Measurements from ENCODE around the gene TFF1.

Gene TFF1

DNA sequence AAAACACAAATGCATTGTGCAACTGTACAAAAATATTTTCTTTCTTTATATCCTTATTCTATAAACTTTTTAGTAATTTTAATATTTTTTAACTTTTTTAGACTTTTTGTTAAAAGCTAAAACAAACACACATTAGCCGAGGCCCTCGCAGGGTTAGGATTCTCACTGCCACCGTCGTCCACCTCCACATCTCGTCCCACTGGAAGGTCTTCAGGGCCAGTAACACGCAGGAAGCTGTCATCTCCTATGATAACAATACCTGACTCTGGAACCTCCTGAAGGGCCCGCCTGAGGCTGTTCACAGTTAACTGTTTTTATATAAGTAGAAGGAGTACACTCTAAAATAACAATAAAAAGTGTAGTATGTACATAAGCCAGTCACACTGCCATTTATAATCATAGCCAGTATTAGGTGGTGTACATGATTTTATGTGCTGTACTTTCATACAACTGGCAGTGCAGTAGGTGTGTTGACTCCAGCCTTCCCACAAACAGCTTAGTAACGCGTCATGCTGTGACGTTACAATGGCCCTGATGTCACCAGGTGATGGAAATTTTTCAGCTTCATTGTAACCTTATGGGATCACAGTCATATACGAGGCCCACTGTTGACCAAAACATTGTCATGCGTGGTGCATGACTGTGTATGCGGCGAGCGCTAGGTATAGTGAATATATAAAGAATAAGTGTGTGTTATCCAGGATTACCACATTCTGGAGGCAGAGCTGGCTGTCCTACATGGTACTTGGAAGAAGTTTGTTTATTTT lies 24.4 kb downstream of the TFF1 start:
- DNase-seq, result peak; percentile 12

GRCh38 chr21:42340187-42341050 lies 25.9 kb downstream of the TFF1 start:
- DNase-seq, result peak; percentile 18

- peak; percentile 22 for DNase-seq
These were observed 27.3 kb downstream of the TFF1 start for GRCh38 chr21:42338729-42339715.

DNA sequence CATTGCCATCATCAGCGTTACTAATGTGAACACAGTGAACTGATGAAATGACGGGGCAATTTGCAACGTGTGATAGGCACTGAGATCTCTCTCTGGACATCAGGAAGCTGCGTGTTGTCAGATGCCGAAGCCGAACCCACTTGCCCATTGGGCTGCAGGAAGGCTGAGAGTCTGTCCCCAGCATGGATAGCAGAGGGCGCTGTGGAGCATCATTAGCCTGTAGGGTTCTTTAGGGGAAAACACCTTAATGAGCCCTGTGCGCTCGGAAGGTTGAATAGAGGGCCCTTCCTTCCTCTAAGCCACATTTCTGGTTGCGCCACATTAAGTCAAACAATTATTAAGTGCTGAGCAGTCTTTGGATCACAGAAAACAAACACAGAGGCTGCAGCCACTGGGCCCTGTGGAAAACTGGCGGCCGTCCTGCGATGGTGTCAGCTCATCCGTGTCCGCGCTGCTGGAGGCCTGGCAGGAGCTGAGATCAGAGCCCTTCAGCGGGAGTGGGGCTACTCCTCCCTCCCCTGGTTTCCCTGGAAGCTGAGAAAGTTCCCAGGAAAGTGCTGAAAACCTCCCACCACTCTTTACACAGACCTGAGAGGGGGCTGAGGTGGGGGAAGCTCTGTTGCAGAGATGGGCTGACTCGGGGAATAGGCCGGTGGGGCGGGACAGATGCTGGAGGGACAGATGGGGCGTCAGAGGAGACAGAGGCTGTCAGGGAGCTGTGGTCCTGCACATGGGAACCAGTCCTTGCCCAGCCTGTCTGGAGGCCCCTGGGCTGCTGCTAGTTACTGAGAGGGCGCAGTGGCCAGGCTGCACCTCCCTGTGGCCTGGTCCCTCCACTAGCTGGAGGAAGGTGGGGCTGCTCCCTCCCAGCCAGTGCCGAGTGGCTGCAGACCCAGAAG lies 28.3 kb downstream of the TFF1 start:
- peak; percentile 88 for DNase-seq

DNA sequence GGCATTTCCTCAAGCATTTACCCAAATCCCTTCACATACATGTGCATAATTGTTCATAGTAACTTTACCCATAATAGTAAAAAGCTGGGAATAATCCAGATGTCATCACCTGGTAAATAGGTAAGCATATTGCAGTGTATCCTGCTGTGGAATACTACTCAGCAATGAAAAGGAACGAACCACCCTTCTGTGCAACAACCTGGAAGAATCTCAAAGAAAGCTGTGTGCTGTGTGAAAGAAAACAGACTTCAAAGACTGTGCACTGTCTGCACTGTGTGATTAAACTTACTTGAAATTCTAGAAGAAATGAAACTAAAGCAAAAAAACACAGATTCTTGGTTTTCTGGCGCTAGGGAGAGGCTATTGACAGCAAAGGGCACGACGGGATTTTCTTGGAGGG lies 29.1 kb downstream of the TFF1 start:
- peak; percentile 8 for DNase-seq

DNA sequence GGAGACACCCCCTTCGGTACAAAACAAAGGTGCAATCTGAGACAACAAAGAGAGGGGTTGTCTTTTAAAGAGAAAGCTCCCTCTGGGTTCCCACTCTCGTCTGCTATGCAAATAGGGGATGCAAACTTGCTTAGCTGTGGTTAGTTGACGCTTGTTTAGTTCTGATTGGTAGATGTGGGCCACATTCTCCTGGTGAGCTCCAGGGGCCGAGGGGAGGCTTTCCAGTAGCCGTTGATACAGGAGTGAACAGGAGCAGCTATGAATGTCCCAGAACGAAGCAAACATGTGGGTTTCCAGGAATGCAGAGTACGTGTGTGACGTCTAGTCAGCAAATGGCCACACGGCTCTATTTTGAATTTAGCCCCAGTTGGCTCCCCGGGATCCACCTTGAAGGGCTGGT lies 30.3 kb downstream of the TFF1 start:
- peak; percentile 6 for DNase-seq

- DNase-seq, result peak; percentile 4
These were observed 33.6 kb downstream of the TFF1 start for GRCh38 chr21:42332557-42333317.

DNA sequence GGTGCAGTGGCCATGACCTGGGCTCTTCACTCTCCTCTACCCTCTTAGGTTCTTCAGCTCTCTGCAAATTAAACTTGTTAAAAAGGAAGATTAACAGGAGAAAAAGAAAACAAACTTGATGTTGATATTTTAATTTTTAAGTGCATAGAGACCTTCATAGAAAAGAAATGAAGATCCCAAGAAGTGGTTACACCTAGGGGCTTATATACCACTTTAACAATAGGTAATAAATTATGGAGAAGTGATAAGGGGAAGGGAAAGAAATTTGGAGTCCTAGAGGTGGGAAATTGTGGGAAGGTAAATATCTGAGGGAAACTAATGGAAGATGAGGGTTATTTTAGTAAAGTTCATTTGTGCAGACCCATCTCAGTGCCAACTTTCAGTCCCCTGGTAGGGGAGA lies 34.7 kb downstream of the TFF1 start:
- DNase-seq, result no peak

DNA sequence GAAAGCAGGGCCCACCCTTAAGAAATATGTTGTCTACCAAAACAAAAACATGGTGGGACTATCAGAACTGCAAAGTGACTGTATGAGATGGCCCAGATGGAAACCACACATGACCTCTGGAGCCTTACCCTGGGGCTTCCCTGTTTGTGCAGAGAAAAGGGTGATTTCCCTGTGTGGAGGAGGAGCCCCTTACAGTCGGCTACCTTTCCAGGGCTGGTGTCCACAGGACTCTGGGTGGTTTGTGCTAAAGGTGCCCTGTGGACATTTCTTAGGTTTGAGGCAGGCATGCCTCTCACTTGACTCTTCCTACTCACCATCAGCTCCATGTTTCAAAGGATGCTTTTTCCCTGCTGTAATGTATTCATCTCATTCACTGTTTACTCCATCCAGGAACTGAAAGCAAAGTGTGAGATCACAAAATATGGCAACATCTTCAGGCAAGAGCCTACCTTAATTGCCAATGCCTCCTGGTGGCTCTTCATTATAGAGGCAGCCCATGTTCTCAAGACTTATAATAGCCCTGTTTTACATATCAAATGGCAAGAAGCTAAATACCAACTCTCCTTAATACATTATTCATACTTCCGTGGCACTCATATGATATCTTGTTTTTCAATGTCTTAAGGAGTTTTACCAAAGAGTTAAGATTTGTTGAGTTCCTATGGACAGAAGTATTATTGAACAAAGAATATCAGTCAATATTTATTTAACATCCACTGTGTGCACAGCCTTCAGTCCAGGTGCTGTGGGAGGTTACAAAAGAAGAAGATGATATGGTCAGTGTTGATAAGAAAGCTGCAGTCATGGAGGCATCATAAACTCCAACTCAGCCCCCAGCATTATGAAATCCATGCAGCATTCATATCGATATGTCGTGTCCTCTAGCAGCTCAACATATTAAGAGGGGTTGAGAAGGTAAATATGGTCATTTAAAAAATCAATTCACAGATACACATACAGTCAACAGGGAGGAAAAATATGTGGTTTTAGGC lies 35.7 kb downstream of the TFF1 start:
- DNase-seq, result no peak

- no peak for DNase-seq
These were observed 41.4 kb downstream of the TFF1 start for GRCh38 chr21:42324896-42325295.

GRCh38 chr21:42321845-42322244 lies 44.5 kb downstream of the TFF1 start:
- peak; percentile 17 for DNase-seq

DNA sequence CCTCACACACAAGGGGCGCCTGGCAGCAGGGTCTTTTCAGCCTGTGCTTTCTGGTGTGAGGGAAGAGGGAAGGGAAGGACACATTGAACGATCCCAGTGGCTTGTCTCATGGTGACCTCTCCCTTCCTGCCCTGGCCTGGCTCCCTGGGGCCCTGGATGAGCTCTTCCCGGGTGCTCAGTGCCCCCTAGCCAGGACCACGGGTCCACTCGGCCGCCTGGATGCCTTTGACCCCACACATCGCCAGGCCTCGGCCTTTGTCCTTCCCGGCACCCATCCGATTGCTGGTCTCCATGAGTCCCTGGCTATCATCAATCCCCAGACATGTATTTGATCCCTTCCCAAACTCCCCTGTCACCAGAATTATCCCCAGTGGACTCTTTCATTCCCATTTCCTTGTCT lies 45.1 kb downstream of the TFF1 start:
- no peak for DNase-seq

GRCh38 chr21:42320791-42321190 lies 45.5 kb downstream of the TFF1 start:
- no peak for DNase-seq

GRCh38 chr21:42319851-42320572 lies 46.3 kb downstream of the TFF1 start:
- DNase-seq, result peak; percentile 15

GRCh38 chr21:42319376-42319775 lies 47.0 kb downstream of the TFF1 start:
- no peak for DNase-seq

- peak; percentile 18 for DNase-seq
These were observed 48.2 kb downstream of the TFF1 start for GRCh38 chr21:42317826-42318746.

- peak; percentile 3 for DNase-seq
These were observed 49.0 kb downstream of the TFF1 start for GRCh38 chr21:42317341-42317741.

GRCh38 chr21:42316891-42317290 lies 49.4 kb downstream of the TFF1 start:
- peak; percentile 14 for DNase-seq
